Activated CD4-positive, alpha-beta T cell treated with anti-CD3 and anti-CD28 coated beads for 4 hours (primary cell): Measurements from ENCODE around the gene OGFOD1.
A peak's percentile ranks its signal among the peaks of the same experiment; 100 is the strongest.

Experiments
- DNase-seq, 2 donors: peaks; one replicate each; pipeline ENCODE4 v3.0.0-alpha.2; 2020

OGFOD1 gene

DNA sequence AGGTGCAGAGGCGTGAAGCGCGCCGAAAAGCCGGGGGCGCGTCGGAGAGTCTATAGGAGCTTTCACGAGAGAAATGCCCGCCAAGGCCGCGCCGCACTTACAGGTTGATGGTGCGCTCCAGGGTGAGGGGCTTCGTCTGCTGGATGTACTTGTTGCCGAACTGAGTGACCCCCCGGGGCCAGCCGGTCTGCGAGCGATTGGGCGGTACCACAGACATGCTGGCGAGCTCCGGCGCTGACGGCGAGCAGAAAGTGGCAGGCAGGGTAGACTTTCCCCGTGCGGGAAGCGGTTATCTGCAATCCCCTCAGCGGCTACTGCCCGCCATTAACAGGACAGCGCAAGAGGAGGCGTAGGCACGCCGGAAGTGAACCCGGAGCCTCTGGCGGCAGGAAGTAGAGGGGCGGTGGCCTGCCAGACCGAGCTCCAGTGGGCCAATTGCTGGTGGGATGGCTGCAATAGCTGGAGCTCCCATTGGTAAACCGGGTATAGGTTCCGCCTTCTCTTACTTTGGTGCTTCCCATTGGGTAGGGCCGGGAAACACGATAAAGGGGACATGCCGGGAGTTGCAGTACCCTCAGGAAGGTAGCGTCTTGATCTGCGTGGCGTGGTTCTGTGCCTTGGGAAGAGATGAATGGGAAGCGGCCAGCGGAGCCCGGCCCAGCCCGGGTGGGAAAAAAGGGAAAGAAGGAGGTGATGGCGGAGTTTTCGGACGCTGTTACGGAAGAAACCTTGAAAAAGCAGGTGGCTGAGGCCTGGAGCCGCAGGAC, at the start of gene OGFOD1, which contains the start of gene NUDT21:
Gene OGFOD1, plus strand, starts transcription at position 569 of the 767 bp plus-strand sequence. Its CDS starts 59 bp downstream, at position 628.
Gene NUDT21, minus strand, starts transcription at position 347 of the 767 bp plus-strand sequence. Its CDS starts 130 bp downstream, at position 217.
- peak; percentile 89 for DNase-seq

DNA sequence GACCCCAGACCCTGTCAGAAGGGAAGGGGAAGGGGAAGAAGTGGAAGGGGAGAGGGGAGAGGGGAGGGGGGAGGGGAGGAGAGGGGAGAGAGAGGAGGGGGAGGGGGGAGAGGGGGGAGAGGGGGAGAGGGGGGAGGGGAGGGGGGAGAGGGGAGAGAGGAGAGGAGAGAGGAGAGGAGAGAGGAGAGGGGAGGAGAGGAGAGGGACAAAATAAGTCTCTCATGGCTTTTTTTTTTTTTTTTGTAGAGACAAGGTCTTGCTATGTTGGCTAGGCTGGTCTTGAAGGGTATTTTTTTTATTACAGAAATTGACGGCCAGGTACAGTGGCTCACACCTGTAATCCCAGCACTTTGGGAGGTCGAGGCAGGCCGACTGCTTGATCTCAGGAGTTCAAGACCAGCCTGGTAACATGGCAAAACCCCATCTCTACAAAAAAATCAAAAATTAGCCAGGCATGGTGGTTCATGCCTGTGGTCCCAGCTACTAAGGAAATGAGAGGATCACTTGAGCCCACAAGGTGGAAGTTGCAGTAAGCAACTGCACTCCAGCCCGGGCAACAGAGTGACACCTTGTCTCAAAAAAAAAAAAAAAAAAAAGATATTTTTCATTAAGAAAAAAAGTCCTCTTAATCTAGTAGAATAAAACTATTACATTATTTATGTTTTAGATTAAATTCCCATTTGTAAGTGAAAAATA, 45.2 kb upstream of the OGFOD1 start:
- no peak for DNase-seq

DNA sequence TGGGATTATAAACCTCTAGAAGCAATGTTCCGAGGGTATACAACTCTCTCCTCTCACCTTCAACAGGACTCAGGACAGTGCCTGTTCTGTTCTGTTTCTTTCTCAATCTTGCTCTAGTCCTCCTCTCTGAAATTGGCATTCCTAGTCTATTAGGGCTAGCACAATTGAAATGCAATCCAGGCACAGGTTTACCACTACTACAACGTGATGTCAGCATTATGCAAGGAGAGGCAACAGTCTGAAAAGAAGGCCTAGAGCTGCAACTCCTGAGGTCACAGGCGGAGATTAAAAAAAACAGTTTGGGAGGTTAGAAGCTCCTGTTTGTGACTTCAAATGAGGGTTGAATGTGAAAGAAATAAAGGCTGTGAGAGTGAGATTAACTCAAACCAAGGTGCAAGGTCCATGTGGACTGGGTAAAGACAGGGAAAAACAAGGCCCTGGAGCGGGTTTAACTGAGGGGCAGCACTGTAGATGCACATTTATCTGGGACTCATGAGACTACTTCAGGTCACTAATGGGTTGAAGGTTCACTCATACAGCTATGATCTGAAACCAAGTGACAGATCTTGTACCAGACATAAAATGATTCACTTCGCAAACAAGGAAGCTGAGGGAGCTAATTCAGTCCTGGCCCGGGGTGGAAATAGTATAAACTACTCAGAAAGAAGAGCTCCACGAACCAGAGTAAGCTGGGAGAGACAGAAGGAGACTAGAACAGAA, 42.8 kb upstream of the OGFOD1 start:
- no peak for DNase-seq

DNA sequence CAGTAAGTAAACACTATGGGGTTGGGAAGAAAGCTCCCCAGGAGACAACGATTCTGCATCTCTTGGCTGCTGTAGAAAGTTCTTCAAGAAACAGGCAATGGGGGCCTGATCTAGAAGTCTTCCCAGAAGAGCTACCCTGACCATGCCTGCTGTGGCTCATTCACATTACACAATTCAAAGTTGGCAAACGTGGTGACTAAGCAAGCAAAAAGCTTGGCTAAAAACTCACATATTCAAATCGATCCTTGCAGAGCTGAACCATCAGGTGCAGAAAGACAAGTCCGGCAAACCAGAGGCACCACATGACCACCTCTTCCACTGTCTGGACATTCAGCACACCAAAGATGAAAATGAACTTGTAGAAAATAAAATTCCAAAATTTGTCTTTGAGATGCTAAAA, 42.2 kb upstream of the OGFOD1 start:
- no peak for DNase-seq

DNA sequence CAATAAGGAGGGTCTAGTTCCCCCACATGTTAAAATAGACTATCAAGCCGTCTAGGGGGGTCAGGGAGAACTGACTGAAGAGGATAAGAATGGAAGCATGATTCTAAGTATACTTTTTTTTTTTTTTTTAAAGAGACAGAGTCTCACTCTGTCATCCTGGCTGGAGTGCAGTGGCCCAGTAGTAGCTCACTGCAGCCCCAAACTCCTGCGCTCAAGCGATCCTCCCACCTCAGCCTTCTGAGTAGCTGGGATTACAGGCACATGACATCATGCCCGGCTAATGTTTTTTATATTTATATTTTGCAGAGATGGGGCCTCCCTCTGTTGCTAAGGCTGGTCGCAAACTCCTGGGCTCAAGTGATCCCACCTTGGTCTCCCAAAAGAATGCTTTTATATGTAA, 40.2 kb upstream of the OGFOD1 start:
- no peak for DNase-seq

GRCh38 chr16:56411624-56412023, 39.7 kb upstream of the OGFOD1 start:
- no peak for DNase-seq

DNA sequence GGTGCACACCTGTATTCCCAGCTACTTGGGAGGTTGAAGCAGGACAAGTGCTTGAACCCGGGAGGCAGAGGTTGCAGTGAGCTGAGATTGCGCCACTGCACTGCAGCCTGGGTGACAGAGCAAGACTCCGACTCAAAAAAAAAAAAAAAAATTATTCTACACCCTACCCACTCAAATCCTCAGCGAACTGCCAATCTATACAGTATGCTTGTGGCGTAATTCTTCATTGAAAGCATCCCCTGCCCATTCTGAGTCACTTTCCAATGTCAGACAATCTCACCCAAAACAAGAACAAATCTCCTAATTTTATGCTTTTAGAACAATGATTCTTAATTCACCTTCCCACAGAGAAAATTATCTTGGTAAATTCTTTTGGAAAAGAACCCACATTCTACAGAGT, 38.0 kb upstream of the OGFOD1 start:
- DNase-seq: no peak

DNA sequence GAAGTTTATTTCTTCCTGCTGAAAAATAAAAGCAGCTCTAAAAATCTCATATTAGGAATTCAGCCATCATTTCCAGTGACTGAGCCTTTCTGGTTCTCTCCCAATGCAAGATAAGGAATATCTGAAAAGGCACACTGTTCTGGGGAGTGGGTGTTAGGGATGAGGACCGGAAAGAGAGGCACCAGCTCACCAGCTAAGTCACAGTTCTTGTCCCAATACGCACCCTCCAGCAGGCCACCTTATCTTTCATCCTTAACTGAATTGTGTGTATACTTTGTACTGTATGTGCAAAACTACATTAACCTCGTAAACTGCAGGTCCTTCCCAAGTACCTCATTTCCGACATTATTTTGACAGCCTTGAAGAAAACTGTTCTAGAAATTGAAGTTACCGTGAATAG, 37.0 kb upstream of the OGFOD1 start:
- DNase-seq: no peak

DNA sequence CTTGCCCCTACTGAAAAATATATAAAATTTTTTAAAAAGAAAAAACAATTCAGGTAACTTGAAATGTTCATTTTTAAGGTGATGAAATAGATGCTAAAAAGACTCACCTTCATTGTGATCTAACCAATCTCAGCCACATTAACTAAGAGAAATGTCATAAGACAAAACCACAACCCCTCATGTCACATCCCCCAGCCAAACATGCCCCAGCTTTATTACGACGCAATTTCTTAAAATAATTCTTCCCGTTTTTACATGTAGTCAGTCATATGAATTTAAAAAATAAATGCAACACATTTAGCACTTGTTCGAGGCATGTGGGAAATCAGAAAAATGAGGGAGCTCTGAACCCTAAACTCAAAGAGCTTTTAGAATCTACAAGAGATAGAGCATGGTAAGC, 35.5 kb upstream of the OGFOD1 start:
- no peak for DNase-seq

- no peak for DNase-seq
Measured at GRCh38 chr16:56417138-56417537, 34.2 kb upstream of the OGFOD1 start.

DNA sequence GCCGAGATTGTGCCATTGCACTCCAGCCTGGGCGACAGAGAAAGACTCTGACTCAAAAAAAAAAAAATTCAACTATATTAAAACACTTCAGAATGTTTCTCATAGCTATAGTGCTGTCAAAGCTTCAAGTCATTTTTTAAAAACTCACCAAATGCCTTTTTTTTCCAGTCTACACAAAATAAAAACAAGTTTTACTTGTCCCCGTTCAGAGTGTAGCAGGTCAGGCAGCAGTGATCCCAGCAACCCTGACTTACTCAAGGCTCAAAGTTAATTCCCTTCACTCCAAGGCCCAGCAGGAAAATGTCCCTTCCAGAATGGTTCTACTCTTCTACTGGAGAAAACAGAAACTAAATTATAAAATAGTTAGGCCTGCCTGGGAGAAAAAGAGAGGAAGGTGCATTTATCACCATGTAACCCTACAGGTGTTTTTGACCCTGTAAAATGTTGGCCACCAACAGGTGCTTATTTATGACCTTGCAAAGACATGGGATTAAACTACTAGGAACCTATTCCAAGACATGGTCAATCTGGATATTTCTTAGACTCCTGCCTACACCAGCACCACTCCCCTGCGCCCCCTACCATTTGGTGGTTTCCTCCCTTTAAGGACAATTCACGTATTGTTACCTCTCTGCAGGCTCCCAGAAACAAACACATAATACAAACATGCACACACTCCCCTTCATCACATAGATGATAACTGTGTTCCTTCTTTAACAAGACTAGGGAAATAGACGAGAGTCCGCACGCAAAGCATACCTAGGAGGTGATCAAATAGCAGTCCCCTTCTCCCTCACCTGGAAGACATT, 31.4 kb upstream of the OGFOD1 start:
- no peak for DNase-seq

DNA sequence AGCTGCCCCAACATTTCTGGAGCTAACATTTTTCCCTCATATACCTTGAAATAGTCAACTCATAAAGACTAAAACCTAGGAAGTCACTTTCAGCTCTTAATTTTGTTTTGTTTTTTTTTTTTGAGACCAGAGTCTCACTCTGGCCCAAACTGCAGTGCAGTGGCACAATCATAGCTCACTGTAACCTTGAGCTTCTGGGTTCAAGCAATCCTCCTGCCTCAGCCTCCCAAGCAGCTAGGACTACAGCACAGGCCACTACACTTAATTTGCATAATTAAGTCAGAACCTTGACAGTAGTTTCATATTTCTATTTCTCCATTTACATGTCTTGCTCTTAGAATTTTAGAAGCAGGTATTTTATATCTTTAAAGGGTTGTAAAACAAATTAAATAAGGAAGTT, 30.7 kb upstream of the OGFOD1 start:
- no peak for DNase-seq

- DNase-seq: no peak
Measured at GRCh38 chr16:56421313-56421712, 30.0 kb upstream of the OGFOD1 start.

- DNase-seq: no peak
Measured at GRCh38 chr16:56421976-56422669, 29.2 kb upstream of the OGFOD1 start.

DNA sequence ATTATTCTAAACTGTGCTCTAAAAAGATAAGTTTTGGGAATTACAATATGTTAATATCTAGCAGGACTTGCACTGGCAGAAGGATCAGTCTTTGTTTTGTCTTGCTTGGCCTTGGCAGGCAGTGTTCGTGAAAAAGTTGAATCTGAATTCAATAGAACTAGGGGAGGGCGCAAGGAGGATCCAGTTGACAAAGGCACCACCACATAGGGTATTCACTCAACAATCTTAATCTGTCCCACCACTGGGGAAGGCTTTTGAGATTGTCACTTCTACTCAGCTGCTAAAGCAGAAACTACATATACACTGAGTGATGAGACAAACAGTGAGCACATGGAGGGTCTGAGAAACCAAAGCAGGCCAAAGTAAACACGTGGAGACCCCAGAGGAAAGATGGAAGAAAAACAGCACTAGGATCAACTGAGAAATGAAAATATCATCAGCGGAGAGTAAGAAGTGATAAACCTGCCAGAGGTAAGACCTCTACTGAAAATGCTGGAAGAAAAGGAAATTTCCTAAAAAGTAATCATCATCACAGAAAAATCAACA, 28.4 kb upstream of the OGFOD1 start:
- DNase-seq: no peak

DNA sequence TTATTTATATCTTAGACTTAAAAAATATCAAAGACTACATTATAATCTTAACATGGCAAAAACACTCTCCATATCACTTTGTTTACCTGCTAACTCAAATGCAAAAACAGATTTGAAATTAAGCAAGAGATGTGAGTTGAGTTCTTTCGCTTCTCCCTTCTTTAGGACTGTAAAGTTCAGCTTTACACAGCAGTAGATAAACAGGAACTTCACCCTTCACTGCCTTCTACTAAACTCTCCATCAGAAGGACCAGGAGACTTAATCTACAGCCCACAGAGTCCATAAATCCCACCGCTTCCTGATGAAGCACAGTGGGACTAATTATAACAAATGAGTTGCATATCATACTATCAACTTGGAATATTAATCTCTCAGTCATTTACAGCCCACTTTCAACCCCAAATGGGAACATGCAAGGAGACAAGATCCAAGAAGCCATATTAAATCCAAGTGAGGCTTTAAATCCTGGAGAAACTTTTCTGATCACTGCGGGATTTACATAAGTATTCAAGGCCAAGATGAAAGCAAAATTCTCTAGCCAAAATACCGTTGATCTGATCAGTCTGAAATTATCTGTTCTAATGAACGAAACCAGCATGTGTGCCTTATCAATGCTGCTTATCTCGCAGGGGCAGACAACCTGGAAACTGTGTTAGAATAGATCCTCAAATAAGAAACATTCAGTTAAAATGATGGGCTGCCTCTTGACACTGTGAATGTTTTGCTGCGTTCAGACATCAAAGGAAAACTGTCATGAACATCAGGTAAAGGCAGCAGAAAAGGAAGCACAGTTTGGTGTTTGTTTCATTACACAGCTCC, 27.6 kb upstream of the OGFOD1 start:
- DNase-seq: peak in 1 of 2 donors; percentile 2

- no peak for DNase-seq
Measured at GRCh38 chr16:56424404-56424764, 27.0 kb upstream of the OGFOD1 start.

- peak; percentile 41 to 44 for DNase-seq
Measured at GRCh38 chr16:56424791-56425438, 26.4 kb upstream of the OGFOD1 start.

- DNase-seq: peak; percentile 49
Measured at GRCh38 chr16:56425439-56425832, 25.9 kb upstream of the OGFOD1 start, which contains the start of gene AMFR. TSS of gene AMFR (minus strand) at chr16:56425545. CDS start at chr16:56425327, 218 bp downstream.

DNA sequence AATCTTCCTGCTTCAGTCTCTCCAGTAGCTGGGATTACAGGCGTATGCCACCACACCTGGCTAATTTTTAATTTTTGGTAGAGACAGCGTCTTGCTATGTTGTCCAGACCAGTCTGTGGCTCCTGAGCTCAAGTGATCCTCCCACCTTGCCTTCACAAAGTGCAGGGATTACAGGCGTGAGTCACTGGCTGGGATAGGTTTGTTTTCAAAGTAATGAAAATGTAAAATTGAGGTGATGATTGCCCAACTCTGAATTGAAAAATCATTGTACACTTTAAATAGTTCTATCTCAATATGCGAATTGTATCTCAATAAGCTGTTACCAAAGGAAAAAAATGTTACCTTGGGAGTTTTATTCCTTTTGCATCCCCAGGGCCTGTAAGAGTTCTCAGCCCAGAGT, 24.8 kb upstream of the OGFOD1 start:
- no peak for DNase-seq
